Transverse colon (tissue), 4 donors: ENCODE data around the gene ROS1. TPM values are rescaled to one million over a fixed set of nuclear protein-coding genes. Genes with fewer than 3 reads are reported as not detected.

Source experiments
- DNase-seq: peaks from one replicate; pipeline ENCODE4 v3.0.0-alpha.2; 2019
- H3K27ac ChIP-seq, 4 donors: fragments of 200-600 bp; sonication (generic); 2 replicates each; pipeline ENCODE4 v1.5.1; 2016 to 2018; ENCODE audit warnings: inconsistent platforms in 4 of 4
- H3K27me3 ChIP-seq: fragments of 200-600 bp; sonication (generic); 2 replicates; pipeline ENCODE4 v1.5.1; 2017; ENCODE audit warnings: inconsistent platforms
- H3K36me3 ChIP-seq, 4 donors: fragments of 200-600 bp; sonication (generic); 2 replicates each; pipeline ENCODE4 v1.5.1; 2017 to 2019; ENCODE audit warnings: inconsistent platforms in 4 of 4
- H3K4me1 ChIP-seq, 4 donors: fragments of 200-600 bp; sonication (generic); 2 replicates each; pipeline ENCODE4 v1.5.1; 2017 to 2020; ENCODE audit warnings: inconsistent platforms in 4 of 4
- H3K4me3 ChIP-seq, 4 donors: fragments of 200-600 bp; sonication (generic); 1 replicate in 1 of 4; 2 replicates in 3 of 4; pipeline versions ENCODE4 v1.5.1 to v1.6.1; 2017 to 2019; ENCODE audit warnings: inconsistent platforms in 4 of 4
- H3K9me3 ChIP-seq, 2 donors: fragments of 200-600 bp; sonication (generic); 2 replicates each; pipeline ENCODE4 v1.5.1; 2017 to 2019; ENCODE audit warnings: inconsistent platforms in 2 of 2
- CTCF ChIP-seq, 5 experiments: fragments of 200-600 bp in 3 of 5; fragments of 450-650 bp in 2 of 5; sonication (generic) in 3 of 5; IDR thresholded peaks; 1 replicate in 2 of 5; 2 replicates in 3 of 5; pipeline ENCODE4 v1.5.1; 2016 to 2017; ENCODE audit warnings: antibody characterized with exemption in 5 of 5, inconsistent platforms in 3 of 5, mild to moderate bottlenecking in 2 of 5, moderate library complexity in 1 of 5
- EP300 ChIP-seq: sonication (generic); formaldehyde crosslinking; IDR thresholded peaks from one replicate; pipeline ENCODE4 v1.6.1; 2017; ENCODE audit warnings: antibody characterized with exemption, low read depth
- POLR2A ChIP-seq: fragments of 450-650 bp; IDR thresholded peaks from one replicate; pipeline ENCODE4 v1.6.1; 2016; ENCODE audit warnings: antibody characterized with exemption, mild to moderate bottlenecking, moderate library complexity
- POLR2AphosphoS5 ChIP-seq, 3 donors: sonication (generic); formaldehyde crosslinking; IDR thresholded peaks; one replicate each; pipeline ENCODE4 v1.6.1; 2016; ENCODE audit warnings: antibody characterized with exemption in 3 of 3
- WGBS, 2 donors: methylation state at CpG; one replicate each; pipeline ENCODE4 v1.1.5; 2018; ENCODE audit warnings: low coverage in 1 of 2; 5-methylcytosine and 5-hydroxymethylcytosine counted together
- in situ Hi-C, 4 donors: fragments of 200-750 bp; cut with MboI; loops; one replicate each; pipeline versions ENCODE4 v1.15.0 to v1.15.1; 2017; ENCODE audit warnings: low sequenced_read_pairs in 3 of 4, low pct_ligation_motif_present in 1 of 4, low pct_unique_long_range_greater_than_20kb in 1 of 4
- intact Hi-C: fragments of 100-400 bp; cut with DNase I; formaldehyde crosslinking; loops from one replicate; pipeline ENCODE4 v1.15.1; 2023; ENCODE audit warnings: low total_unique reads
- total RNA-seq, 4 donors: library from RNA; depleted of rRNA; stranded (reverse); fragments of >200 nt; gene quantifications; one replicate each; pipeline ENCODE4 v1.1.0, GENCODE V29; 2016

Gene ROS1
- total RNA-seq, 4 donors from 2014 or later = 0.80 to 4.1 (median 2.5) TPM; not detected in 1

GRCh38 chr6:117359581-117359980, 66.2 kb downstream of the ROS1 start:
- no peak overlapping the region for H3K27ac ChIP-seq
- no peaks in the 10 kb centered on the region for H3K36me3 ChIP-seq
- intact Hi-C loops (no loop called here), in situ Hi-C loops (no loop called here)
- H3K4me1 ChIP-seq = no peaks in the 10 kb centered on the region
- DNase-seq = no peak
- H3K4me3 ChIP-seq = no peak overlapping the region
- H3K27me3 ChIP-seq = no peaks in the 10 kb centered on the region
- TF ChIP-seq EP300 = no peak
- TF ChIP-seq POLR2A = no peak
- TF ChIP-seq CTCF (IDR thresholded peaks at IDR 0.05) = no peak
- no peak for TF ChIP-seq POLR2AphosphoS5 (IDR thresholded peaks at IDR 0.05)
- no peaks in the 10 kb centered on the region for H3K9me3 ChIP-seq
- 63 to 79% methylated on average over 5 of the region's 5 CpGs for WGBS, 2 donors

GRCh38 chr6:117354671-117355070, 71.1 kb downstream of the ROS1 start:
- intact Hi-C loops (no loop called here), in situ Hi-C loops (no loop called here)
- no peaks in the 10 kb centered on the region for H3K27me3 ChIP-seq
- 22 to 73% methylated on average over 1 of the region's 1 CpG for WGBS, 2 donors
- no peaks in the 10 kb centered on the region for H3K9me3 ChIP-seq
- H3K27ac ChIP-seq = no peak overlapping the region
- peaks cover 0 to 5% (median 0%) of the 10 kb centered on the region in 4 donors for H3K4me1 ChIP-seq
- no peaks in the 10 kb centered on the region for H3K36me3 ChIP-seq
- no peak overlapping the region for H3K4me3 ChIP-seq
- TF ChIP-seq EP300 (no peak), POLR2A (no peak), POLR2AphosphoS5 (IDR thresholded peaks at IDR 0.05) (no peak), CTCF (IDR thresholded peaks at IDR 0.05) (no peak)
- DNase-seq = no peak

GRCh38 chr6:117352466-117353081, 73.2 kb downstream of the ROS1 start:
- H3K4me1 ChIP-seq = peaks cover 0 to 5% (median 0%) of the 10 kb centered on the region in 4 donors
- TF ChIP-seq CTCF (IDR thresholded peaks at IDR 0.05) (peak; percentile 36 to 45 (median 38)), POLR2AphosphoS5 (IDR thresholded peaks at IDR 0.05) (no peak)
- H3K9me3 ChIP-seq = no peaks in the 10 kb centered on the region
- intact Hi-C loops = no loop called here
- H3K4me3 ChIP-seq = no peak overlapping the region
- no peaks in the 10 kb centered on the region for H3K36me3 ChIP-seq
- in situ Hi-C loops = no loop called here
- WGBS, 2 donors = 52 to 57% methylated on average over 3 of the region's 3 CpGs
- no peaks in the 10 kb centered on the region for H3K27me3 ChIP-seq
- no peak for DNase-seq
- no peak overlapping the region for H3K27ac ChIP-seq

DNA sequence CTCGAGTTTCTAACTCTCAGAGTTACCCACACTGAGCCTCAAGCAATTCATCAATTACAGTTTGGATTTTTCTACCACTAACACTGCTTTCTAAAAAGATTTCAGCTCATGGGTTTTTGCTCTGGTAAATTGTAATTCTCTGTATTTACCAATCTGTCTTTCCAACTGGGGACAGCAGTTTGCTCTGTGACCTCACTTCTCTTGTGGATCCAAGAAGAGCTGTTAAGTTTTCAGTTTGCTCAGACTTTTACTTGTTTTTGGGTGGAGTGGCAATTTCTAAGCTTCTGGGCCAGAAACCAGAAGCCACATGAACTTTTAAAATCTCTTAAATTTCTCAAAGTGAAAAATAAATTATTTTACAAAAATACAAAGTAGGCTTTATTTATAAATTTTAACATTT, 74.2 kb downstream of the ROS1 start:
- in situ Hi-C loops = no loop called here
- Histone ChIP-seq H3K36me3 (no peaks in the 10 kb centered on the region), H3K9me3 (no peaks in the 10 kb centered on the region), H3K4me3 (no peak overlapping the region), H3K4me1 (peaks cover 0 to 5% (median 0%) of the 10 kb centered on the region in 4 donors), H3K27ac (no peak overlapping the region), H3K27me3 (no peaks in the 10 kb centered on the region)
- no peak for DNase-seq
- TF ChIP-seq EP300 (no peak), POLR2AphosphoS5 (IDR thresholded peaks at IDR 0.05) (no peak), POLR2A (no peak), CTCF (IDR thresholded peaks at IDR 0.05) (no peak)
- WGBS, 2 donors = 40 to 43% methylated on average over 1 of the region's 1 CpG
- intact Hi-C loops = no loop called here
